Ramos (cell line): ENCODE results near the gene AS3MT.

Experiments used
- in situ Hi-C: fragments of 300-500 bp; cut with MboI; formaldehyde crosslinking; loops from one replicate; pipeline ENCODE4 v1.14.3; 2022; ENCODE audit warnings: low sequenced_read_pairs; ENCODE audit not compliant: unreplicated experiment

The AS3MT gene

DNA sequence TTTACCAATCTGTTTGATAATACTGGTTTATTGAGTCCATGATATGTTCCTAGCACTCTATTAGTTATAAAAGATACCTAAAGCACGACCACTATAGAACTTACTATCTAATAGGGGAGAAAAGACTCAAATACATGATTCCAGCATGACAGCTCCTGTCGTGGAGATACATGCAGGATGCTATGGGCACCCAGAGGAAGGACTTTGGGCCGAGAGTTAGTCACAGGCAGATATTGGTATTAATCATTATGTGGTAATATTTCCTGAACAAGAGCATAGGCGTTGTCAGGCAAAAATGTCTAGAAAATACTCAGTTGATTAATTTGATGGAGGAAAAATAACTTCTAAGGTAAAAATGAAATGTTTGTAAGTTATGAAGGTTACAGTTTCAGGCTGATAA is 80.6 kb downstream of the AS3MT start:
- in situ Hi-C loops = no loop called here

DNA sequence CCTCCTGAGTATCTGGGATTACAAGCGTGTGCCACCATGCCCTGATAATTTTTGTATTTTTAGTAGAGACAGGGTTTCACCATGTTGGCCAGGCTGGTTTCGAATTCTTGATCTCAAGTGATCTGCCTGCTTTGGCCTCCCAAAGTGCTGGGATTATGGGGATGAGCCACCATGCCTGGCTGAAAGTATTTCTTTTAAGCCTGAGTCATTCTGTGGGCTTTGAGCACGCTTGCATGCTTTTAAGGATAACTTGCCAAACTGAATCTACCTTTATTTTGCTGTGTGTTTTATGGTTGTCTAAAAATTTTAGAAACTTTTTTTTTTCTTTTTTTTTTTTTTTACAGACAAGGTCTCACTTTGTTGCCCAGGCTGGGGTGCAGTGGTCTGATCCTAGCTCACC is 82.0 kb downstream of the AS3MT start:
- in situ Hi-C loops = no loop called here
